HG03442 (cell line): ENCODE measurements around the gene UAP1L1.
"Not testable (repeated sequence)": the region's sequence is repeated elsewhere in the genome, so short reads cannot be mapped to it uniquely, and the experiment has no call there.

Experiments
- ATAC-seq: cut with Tn5 transposase; IDR thresholded peaks from one replicate; pipeline ENCODE4 v1.9.1; 2021; ENCODE audit warnings: mild to moderate bottlenecking, moderate library complexity; ENCODE audit not compliant: unreplicated experiment

Gene UAP1L1

GRCh38 chr9:137055385-137056364 lies 21.6 kb upstream of the UAP1L1 start:
- no peak for ATAC-seq

GRCh38 chr9:137056739-137057415 lies 20.4 kb upstream of the UAP1L1 start:
- no peak for ATAC-seq

- no peak for ATAC-seq
These were observed 19.8 kb upstream of the UAP1L1 start for GRCh38 chr9:137057545-137057944.

GRCh38 chr9:137058521-137059234 lies 18.6 kb upstream of the UAP1L1 start:
- ATAC-seq, result no peak

- no peak for ATAC-seq
These were observed 14.9 kb upstream of the UAP1L1 start for GRCh38 chr9:137062384-137062783.

- ATAC-seq, result not testable (repeated sequence)
These were observed 14.5 kb upstream of the UAP1L1 start for GRCh38 chr9:137062798-137063197.

- ATAC-seq, result no peak
These were observed 13.8 kb upstream of the UAP1L1 start for GRCh38 chr9:137063311-137064026.

GRCh38 chr9:137064027-137064879 lies 13.1 kb upstream of the UAP1L1 start:
- no peak for ATAC-seq

- no peak for ATAC-seq
These were observed 12.5 kb upstream of the UAP1L1 start for GRCh38 chr9:137064880-137065164.

- no peak for ATAC-seq
These were observed 11.9 kb upstream of the UAP1L1 start for GRCh38 chr9:137065336-137065967.

- no peak for ATAC-seq
These were observed 11.0 kb upstream of the UAP1L1 start for GRCh38 chr9:137066096-137066861.

- peak; percentile 37 for ATAC-seq
These were observed 9.3 kb upstream of the UAP1L1 start for GRCh38 chr9:137067860-137068538.

GRCh38 chr9:137068539-137069507 lies 8.5 kb upstream of the UAP1L1 start:
- no peak for ATAC-seq

GRCh38 chr9:137069508-137070091 lies 7.7 kb upstream of the UAP1L1 start:
- peak; percentile 9 for ATAC-seq

GRCh38 chr9:137070201-137070905 lies 7.0 kb upstream of the UAP1L1 start, which contains the start of gene SAPCD2:
TSS of gene SAPCD2 (minus strand) at chr9:137070557. CDS start at chr9:137070460, 97 bp downstream.
- ATAC-seq, result peak; percentile 64

- ATAC-seq, result no peak
These were observed 6.4 kb upstream of the UAP1L1 start for GRCh38 chr9:137070906-137071275.
